ENCODE data around the gene RUBCN.
"Not testable (repeated sequence)": the region's sequence is repeated elsewhere in the genome, so short reads cannot be mapped to it uniquely, and the experiment has no call there.

GRCh38 chr3:197710965-197711364 lies 25.7 kb downstream of the RUBCN start:
- TF ChIP-seq, protein P1, sequence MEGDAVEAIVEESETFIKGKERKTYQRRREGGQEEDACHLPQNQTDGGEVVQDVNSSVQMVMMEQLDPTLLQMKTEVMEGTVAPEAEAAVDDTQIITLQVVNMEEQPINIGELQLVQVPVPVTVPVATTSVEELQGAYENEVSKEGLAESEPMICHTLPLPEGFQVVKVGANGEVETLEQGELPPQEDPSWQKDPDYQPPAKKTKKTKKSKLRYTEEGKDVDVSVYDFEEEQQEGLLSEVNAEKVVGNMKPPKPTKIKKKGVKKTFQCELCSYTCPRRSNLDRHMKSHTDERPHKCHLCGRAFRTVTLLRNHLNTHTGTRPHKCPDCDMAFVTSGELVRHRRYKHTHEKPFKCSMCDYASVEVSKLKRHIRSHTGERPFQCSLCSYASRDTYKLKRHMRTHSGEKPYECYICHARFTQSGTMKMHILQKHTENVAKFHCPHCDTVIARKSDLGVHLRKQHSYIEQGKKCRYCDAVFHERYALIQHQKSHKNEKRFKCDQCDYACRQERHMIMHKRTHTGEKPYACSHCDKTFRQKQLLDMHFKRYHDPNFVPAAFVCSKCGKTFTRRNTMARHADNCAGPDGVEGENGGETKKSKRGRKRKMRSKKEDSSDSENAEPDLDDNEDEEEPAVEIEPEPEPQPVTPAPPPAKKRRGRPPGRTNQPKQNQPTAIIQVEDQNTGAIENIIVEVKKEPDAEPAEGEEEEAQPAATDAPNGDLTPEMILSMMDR (optimal IDR thresholded peaks at IDR 0.05 in 1 of 3, IDR thresholded peaks at IDR 0.05 in 1 of 3, conservative IDR thresholded peaks at IDR 0.05 in 1 of 3; ENCODE audit: extremely low read depth in 1 of 3, insufficient read depth in 2 of 3, low read length in 3 of 3) = not testable (repeated sequence)
- TF ChIP-seq EZH2 (IDR thresholded peaks at IDR 0.05; ENCODE audit: low read length) = not testable (repeated sequence)
